HEK293T (cell line): Measurements from ENCODE around the gene IVD.

Source experiments
- ARNT ChIP-seq: fragments of 450-650 bp; IDR thresholded peaks from 2 replicates; pipeline ENCODE4 v1.6.1; 2017; ENCODE audit warnings: mild to moderate bottlenecking
- BHLHE40 ChIP-seq: fragments of 450-650 bp; IDR thresholded peaks from 2 replicates; pipeline ENCODE4 v1.6.1; 2016; ENCODE audit warnings: mild to moderate bottlenecking, moderate library complexity, borderline replicate concordance
- CTBP1 ChIP-seq: fragments of 450-650 bp; IDR thresholded peaks from 2 replicates; pipeline ENCODE4 v1.6.1; 2016; ENCODE audit warnings: borderline replicate concordance
- ELF4 ChIP-seq: fragments of 450-650 bp; IDR thresholded peaks from 2 replicates; pipeline ENCODE4 v1.6.1; 2017; ENCODE audit warnings: antibody characterized with exemption
- FOXA1 ChIP-seq: fragments of 450-650 bp; IDR thresholded peaks from 2 replicates; pipeline ENCODE4 v1.6.1; 2016; ENCODE audit warnings: mild to moderate bottlenecking
- FOXK2 ChIP-seq: fragments of 450-650 bp; IDR thresholded peaks from 2 replicates; pipeline ENCODE4 v1.6.1; 2016; ENCODE audit warnings: mild to moderate bottlenecking
- FOXM1 ChIP-seq: fragments of 450-650 bp; IDR thresholded peaks from 2 replicates; pipeline ENCODE4 v1.6.1; 2017; ENCODE audit warnings: mild to moderate bottlenecking, borderline replicate concordance
- L3MBTL2 ChIP-seq: fragments of 450-650 bp; conservative IDR thresholded peaks from 2 replicates; pipeline ENCODE4 v1.6.1; 2016; ENCODE audit warnings: mild to moderate bottlenecking
- SP1 ChIP-seq: fragments of 450-650 bp; IDR thresholded peaks from 2 replicates; pipeline ENCODE4 v1.6.1; 2017
- SUZ12 ChIP-seq: fragments of 450-650 bp; IDR thresholded peaks from 2 replicates; pipeline ENCODE4 v1.6.1; 2016; ENCODE audit warnings: mild to moderate bottlenecking
- TARDBP ChIP-seq: fragments of 450-650 bp; IDR thresholded peaks from 2 replicates; pipeline ENCODE4 v1.6.1; 2016
- ZNF384 ChIP-seq: fragments of 450-650 bp; IDR thresholded peaks from 2 replicates; pipeline ENCODE4 v1.6.1; 2016
- TF ChIP-seq, protein P1 (sequence below): fragments of 450-650 bp; IDR thresholded peaks from 2 replicates; pipeline ENCODE4 v1.6.1; 2016

GRCh38 chr15:40466426-40467260 lies 61.0 kb downstream of the IVD start:
- TF ChIP-seq ELF4 (no peak), FOXA1 (no peak), FOXK2 (no peak), FOXM1 (no peak), BHLHE40 (no peak), ZNF384 (no peak), SP1 (no peak), SUZ12 (no peak), ARNT (no peak), CTBP1 (no peak), TARDBP (no peak), L3MBTL2 (no peak)
- TF ChIP-seq, protein P1, sequence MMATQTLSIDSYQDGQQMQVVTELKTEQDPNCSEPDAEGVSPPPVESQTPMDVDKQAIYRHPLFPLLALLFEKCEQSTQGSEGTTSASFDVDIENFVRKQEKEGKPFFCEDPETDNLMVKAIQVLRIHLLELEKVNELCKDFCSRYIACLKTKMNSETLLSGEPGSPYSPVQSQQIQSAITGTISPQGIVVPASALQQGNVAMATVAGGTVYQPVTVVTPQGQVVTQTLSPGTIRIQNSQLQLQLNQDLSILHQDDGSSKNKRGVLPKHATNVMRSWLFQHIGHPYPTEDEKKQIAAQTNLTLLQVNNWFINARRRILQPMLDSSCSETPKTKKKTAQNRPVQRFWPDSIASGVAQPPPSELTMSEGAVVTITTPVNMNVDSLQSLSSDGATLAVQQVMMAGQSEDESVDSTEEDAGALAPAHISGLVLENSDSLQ: no peak
